ENCODE measurements around the gene GIMD1. TPM values are rescaled to one million over a fixed set of nuclear protein-coding genes. Genes with fewer than 3 reads are reported as not detected.
"Not testable (repeated sequence)": the region's sequence is repeated elsewhere in the genome, so short reads cannot be mapped to it uniquely, and the experiment has no call there.

Gene GIMD1
- total RNA-seq, 1 experiment from 2014 or later, result not detected

- intact Hi-C loops (cut with micrococcal nuclease; ENCODE audit: unreplicated experiment), result no loop called here
- BruUV-seq (replicated peaks), result no TSS peak
- no peaks in the 10 kb centered on the region for H3K4me1 Mint-ChIP-seq (ENCODE audit: low read depth, unreplicated experiment)
- peaks cover 14% of the 10 kb centered on the region for H3K9me3 Mint-ChIP-seq (ENCODE audit: low read depth, unreplicated experiment)
- no peak for DNase-seq
- no peak overlapping the region for H3K27ac Mint-ChIP-seq (ENCODE audit: unreplicated experiment)
- CTCF ChIA-PET, result no interaction called here
- no peaks in the 10 kb centered on the region for H3K36me3 Mint-ChIP-seq (ENCODE audit: insufficient read depth, unreplicated experiment)
- no peak overlapping the region for H3K4me3 Mint-ChIP-seq (ENCODE audit: low read depth, unreplicated experiment)
- no peak for TF ChIP-seq CTCF (IDR thresholded peaks at IDR 0.05; ENCODE audit: unreplicated experiment)
- no peaks in the 10 kb centered on the region for H3K27me3 Mint-ChIP-seq (ENCODE audit: unreplicated experiment)
Measured at GRCh38 chr4:106401157-106401556, 32.6 kb upstream of the GIMD1 start.

GRCh38 chr4:106398898-106399297 is 30.3 kb upstream of the GIMD1 start:
- H3K36me3 Mint-ChIP-seq (ENCODE audit: insufficient read depth, unreplicated experiment); DNase-seq; H3K4me3 Mint-ChIP-seq (ENCODE audit: low read depth, unreplicated experiment); H3K27me3 Mint-ChIP-seq (ENCODE audit: unreplicated experiment); H3K27ac Mint-ChIP-seq (ENCODE audit: unreplicated experiment); intact Hi-C loops (cut with micrococcal nuclease; ENCODE audit: unreplicated experiment); CTCF ChIA-PET; H3K4me1 Mint-ChIP-seq (ENCODE audit: low read depth, unreplicated experiment); BruUV-seq (replicated peaks): not testable (repeated sequence)
- peaks cover 14% of the 10 kb centered on the region for H3K9me3 Mint-ChIP-seq (ENCODE audit: low read depth, unreplicated experiment)

GRCh38 chr4:106395582-106395981 is 27.0 kb upstream of the GIMD1 start:
- no peaks in the 10 kb centered on the region for H3K36me3 Mint-ChIP-seq (ENCODE audit: insufficient read depth, unreplicated experiment)
- CTCF ChIA-PET, result no interaction called here
- H3K4me3 Mint-ChIP-seq (ENCODE audit: low read depth, unreplicated experiment), result no peak overlapping the region
- H3K27me3 Mint-ChIP-seq (ENCODE audit: unreplicated experiment), result no peaks in the 10 kb centered on the region
- no peak for TF ChIP-seq CTCF (IDR thresholded peaks at IDR 0.05; ENCODE audit: unreplicated experiment)
- DNase-seq, result no peak
- no peak overlapping the region for H3K27ac Mint-ChIP-seq (ENCODE audit: unreplicated experiment)
- peaks cover 11% of the 10 kb centered on the region for H3K9me3 Mint-ChIP-seq (ENCODE audit: low read depth, unreplicated experiment)
- intact Hi-C loops (cut with micrococcal nuclease; ENCODE audit: unreplicated experiment), result no loop called here
- no peaks in the 10 kb centered on the region for H3K4me1 Mint-ChIP-seq (ENCODE audit: low read depth, unreplicated experiment)
- no TSS peak for BruUV-seq (replicated peaks)

GRCh38 chr4:106385853-106386393 is 17.3 kb upstream of the GIMD1 start:
- H3K4me1 Mint-ChIP-seq (ENCODE audit: low read depth, unreplicated experiment), result no peaks in the 10 kb centered on the region
- intact Hi-C loops (cut with micrococcal nuclease; ENCODE audit: unreplicated experiment), result no loop called here
- no peak overlapping the region for H3K4me3 Mint-ChIP-seq (ENCODE audit: low read depth, unreplicated experiment)
- CTCF ChIA-PET, result no interaction called here
- TF ChIP-seq CTCF (IDR thresholded peaks at IDR 0.05; ENCODE audit: unreplicated experiment), result no peak
- no peaks in the 10 kb centered on the region for H3K9me3 Mint-ChIP-seq (ENCODE audit: low read depth, unreplicated experiment)
- BruUV-seq (replicated peaks), result no TSS peak
- no peaks in the 10 kb centered on the region for H3K36me3 Mint-ChIP-seq (ENCODE audit: insufficient read depth, unreplicated experiment)
- H3K27ac Mint-ChIP-seq (ENCODE audit: unreplicated experiment), result no peak overlapping the region
- no peaks in the 10 kb centered on the region for H3K27me3 Mint-ChIP-seq (ENCODE audit: unreplicated experiment)
- no peak for DNase-seq

- BruUV-seq (replicated peaks), result no TSS peak
- TF ChIP-seq CTCF (IDR thresholded peaks at IDR 0.05; ENCODE audit: unreplicated experiment), result no peak
- no peak overlapping the region for H3K27ac Mint-ChIP-seq (ENCODE audit: unreplicated experiment)
- CTCF ChIA-PET, result no interaction called here
- no peak for DNase-seq
- H3K9me3 Mint-ChIP-seq (ENCODE audit: low read depth, unreplicated experiment), result no peaks in the 10 kb centered on the region
- no peaks in the 10 kb centered on the region for H3K36me3 Mint-ChIP-seq (ENCODE audit: insufficient read depth, unreplicated experiment)
- intact Hi-C loops (cut with micrococcal nuclease; ENCODE audit: unreplicated experiment), result no loop called here
- no peak overlapping the region for H3K4me3 Mint-ChIP-seq (ENCODE audit: low read depth, unreplicated experiment)
- H3K4me1 Mint-ChIP-seq (ENCODE audit: low read depth, unreplicated experiment), result no peaks in the 10 kb centered on the region
- no peaks in the 10 kb centered on the region for H3K27me3 Mint-ChIP-seq (ENCODE audit: unreplicated experiment)
Measured at GRCh38 chr4:106384878-106385277, 16.3 kb upstream of the GIMD1 start.
